Colonic mucosa (tissue), 4 donors: ENCODE results near the gene LIN7A. TPM values are rescaled to one million over a fixed set of nuclear protein-coding genes. Genes with fewer than 3 reads are reported as not detected.
"Not testable (repeated sequence)": the region's sequence is repeated elsewhere in the genome, so short reads cannot be mapped to it uniquely, and the experiment has no call there.

Experiments
- DNase-seq: peaks from one replicate; pipeline ENCODE4 v3.0.0-alpha.2; 2020
- H3K27ac ChIP-seq: fragments of 200-600 bp; one replicate; pipeline ENCODE4 v1.8.0; 2021
- H3K27me3 ChIP-seq: fragments of 200-600 bp; one replicate; pipeline ENCODE4 v1.8.0; 2021
- H3K36me3 ChIP-seq: fragments of 200-600 bp; one replicate; pipeline ENCODE4 v1.8.0; 2021
- H3K4me1 ChIP-seq: fragments of 200-600 bp; one replicate; pipeline ENCODE4 v1.8.0; 2021; ENCODE audit warnings: mild to moderate bottlenecking
- H3K4me3 ChIP-seq: fragments of 200-600 bp; one replicate; pipeline ENCODE4 v1.8.0; 2021
- H3K9ac ChIP-seq, 2 donors: one replicate each; pipeline ENCODE4 v1.7.0; 2013; ENCODE audit warnings: control low read depth in 2 of 2, low read depth in 2 of 2, low read length in 2 of 2
- H3K9me3 ChIP-seq: fragments of 200-600 bp; one replicate; pipeline ENCODE4 v1.8.0; 2021
- CTCF ChIP-seq: fragments of 200-600 bp; IDR thresholded peaks from one replicate; pipeline ENCODE4 v1.8.0; 2022; ENCODE audit warnings: antibody characterized with exemption, mild to moderate bottlenecking
- intact Hi-C: fragments of 100-400 bp; cut with DNase I; formaldehyde crosslinking; loops from one replicate; pipeline ENCODE4 v1.14.1; 2022
- total RNA-seq, 2 donors: library from RNA; stranded (reverse); fragmentation: NEBNext Ultra II Directional in 1 of 2; extraction: Animal tissue kit (Norgen Biotek cat#: 25700) in 1 of 2; gene quantifications; one replicate each; pipeline ENCODE4 v1.2.1, GENCODE V29; 2021
- donor health status: healthy.
- donor health status: DM: no; HTN: no; CAD: no.
- donor health status: DM: no; HTN: no; CAD: no.

Gene LIN7A
- total RNA-seq, 2 donors from 2014 or later, result 0.17 to 1.8 TPM

- no peaks in the 10 kb centered on the region for H3K27me3 ChIP-seq
- H3K9me3 ChIP-seq, result no peaks in the 10 kb centered on the region
- H3K36me3 ChIP-seq, result no peaks in the 10 kb centered on the region
- H3K4me3 ChIP-seq, result no peak overlapping the region
- H3K4me1 ChIP-seq, result no peaks in the 10 kb centered on the region
- no peak overlapping the region for H3K27ac ChIP-seq
- TF ChIP-seq CTCF, result no peak
- intact Hi-C loops, result no loop called here
- no peak overlapping the region for H3K9ac ChIP-seq
- no peak for DNase-seq
Observed at GRCh38 chr12:80892597-80893445, 44.9 kb downstream of the LIN7A start.

DNA sequence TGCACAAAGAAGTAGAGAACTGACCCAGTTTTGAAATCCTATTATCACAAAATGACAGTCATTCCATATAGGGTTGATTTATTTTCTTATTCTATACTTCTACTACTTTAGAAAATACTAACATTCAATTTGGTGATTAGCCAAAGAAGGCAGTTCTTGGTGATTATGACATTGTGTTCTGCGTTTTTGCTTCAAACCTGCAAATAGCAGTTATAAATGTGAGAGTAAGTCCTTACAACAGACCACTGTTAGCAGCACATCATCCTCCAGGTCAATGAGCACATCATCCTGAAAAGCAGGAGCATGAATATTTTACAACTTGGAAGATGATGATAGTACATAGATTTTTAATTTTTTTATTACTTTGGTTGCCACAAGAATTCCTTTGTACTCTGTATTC, 53.1 kb downstream of the LIN7A start:
- Histone ChIP-seq H3K4me3 (no peak overlapping the region), H3K4me1 (no peaks in the 10 kb centered on the region), H3K27ac (no peak overlapping the region), H3K27me3 (no peaks in the 10 kb centered on the region), H3K9me3 (no peaks in the 10 kb centered on the region), H3K9ac (no peak overlapping the region), H3K36me3 (no peaks in the 10 kb centered on the region)
- no peak for DNase-seq
- intact Hi-C loops, result no loop called here
- TF ChIP-seq CTCF, result no peak

DNA sequence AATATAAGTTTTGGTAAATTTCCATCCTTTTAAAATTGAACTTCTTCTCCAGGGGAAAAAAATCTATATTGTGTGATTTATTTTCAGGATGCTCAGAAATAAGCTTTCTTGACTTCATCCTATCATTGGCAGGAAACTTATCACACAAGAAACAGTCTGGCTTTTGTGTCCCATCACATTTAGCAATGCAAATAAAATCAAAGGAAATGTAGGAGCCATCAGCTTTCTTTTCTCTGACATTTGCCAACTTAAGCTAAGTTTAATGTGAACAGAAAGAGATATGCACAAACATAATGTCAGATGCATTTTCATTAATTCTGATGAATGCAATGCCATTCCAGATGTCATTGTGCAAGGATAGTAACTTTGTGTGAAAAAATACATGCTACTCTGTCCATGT, 56.6 kb downstream of the LIN7A start:
- Histone ChIP-seq H3K4me3 (no peak overlapping the region), H3K27ac (no peak overlapping the region), H3K4me1 (no peaks in the 10 kb centered on the region), H3K9ac (no peak overlapping the region), H3K9me3 (no peaks in the 10 kb centered on the region), H3K27me3 (no peaks in the 10 kb centered on the region), H3K36me3 (no peaks in the 10 kb centered on the region)
- no peak for TF ChIP-seq CTCF
- intact Hi-C loops, result no loop called here
- DNase-seq, result no peak

DNA sequence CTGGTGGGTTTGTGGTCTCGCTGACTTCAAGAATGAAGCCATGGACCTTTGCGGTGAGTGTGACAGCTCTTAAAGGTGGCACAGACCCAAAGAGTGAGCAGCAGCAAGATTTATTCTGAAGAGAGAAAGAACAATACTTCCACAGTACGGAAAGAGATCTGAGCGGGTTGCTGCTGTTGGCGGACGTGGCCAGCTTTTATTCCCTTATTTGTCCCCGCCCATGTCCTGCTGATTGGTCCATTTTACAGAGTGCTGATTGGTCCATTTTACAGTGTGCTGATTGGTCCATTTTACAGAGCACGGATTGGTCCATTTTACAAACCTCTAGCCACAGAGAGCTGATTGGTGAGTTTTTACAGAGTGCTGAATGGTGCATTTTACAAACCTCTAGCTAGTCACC, 59.3 kb downstream of the LIN7A start:
- H3K27ac ChIP-seq, H3K9me3 ChIP-seq, H3K4me3 ChIP-seq, intact Hi-C loops, H3K4me1 ChIP-seq, DNase-seq, H3K36me3 ChIP-seq, H3K9ac ChIP-seq, H3K27me3 ChIP-seq: not testable (repeated sequence)

DNA sequence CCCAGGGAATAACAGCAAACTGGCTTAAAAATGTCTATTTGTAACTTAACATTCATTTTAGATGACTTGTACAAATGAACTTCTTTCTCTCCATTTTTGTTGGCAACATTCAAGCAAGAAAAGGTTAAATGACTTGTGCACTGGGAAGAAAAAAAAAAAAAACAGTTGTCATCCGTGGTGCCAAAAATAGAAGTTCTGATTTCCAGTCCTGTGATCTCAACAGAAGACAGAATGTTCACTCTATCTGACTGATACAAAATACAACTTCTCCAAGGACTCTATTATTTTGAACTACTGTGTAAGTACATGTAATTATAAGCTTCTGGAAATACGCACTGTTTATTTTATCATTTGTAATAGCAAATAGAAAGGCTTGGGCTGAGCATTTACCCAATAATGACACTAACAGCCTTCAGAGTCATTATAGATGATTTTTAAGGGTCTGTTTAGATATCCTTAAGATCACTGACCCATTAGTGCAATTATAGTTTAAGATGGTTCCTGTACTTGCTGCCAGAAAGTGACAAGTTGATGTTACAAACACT, 59.9 kb downstream of the LIN7A start:
- intact Hi-C loops, result no loop called here
- H3K36me3 ChIP-seq, result no peaks in the 10 kb centered on the region
- no peak overlapping the region for H3K27ac ChIP-seq
- no peaks in the 10 kb centered on the region for H3K27me3 ChIP-seq
- no peaks in the 10 kb centered on the region for H3K4me1 ChIP-seq
- H3K4me3 ChIP-seq, result no peak overlapping the region
- no peak for TF ChIP-seq CTCF
- DNase-seq, result no peak
- H3K9me3 ChIP-seq, result no peaks in the 10 kb centered on the region
- no peak overlapping the region for H3K9ac ChIP-seq

DNA sequence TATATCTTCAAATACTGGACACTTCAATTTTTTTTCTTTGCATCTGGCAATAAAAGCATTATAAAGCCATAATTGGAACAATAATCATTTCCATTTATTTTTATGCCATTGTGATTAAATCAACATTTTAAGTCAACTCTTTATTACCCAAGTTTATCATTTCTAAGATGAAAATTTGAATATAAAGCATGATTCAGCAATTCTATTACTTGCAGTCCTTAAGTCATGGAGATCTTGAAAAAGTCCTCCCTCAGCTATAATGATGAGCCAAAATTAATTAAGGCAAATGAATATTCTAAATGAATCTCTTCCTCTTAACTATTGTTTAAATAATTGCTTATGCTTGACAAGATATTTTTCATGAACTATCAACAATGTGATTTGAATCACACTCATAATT, 65.7 kb downstream of the LIN7A start:
- Histone ChIP-seq H3K9ac (no peak overlapping the region), H3K9me3 (no peaks in the 10 kb centered on the region), H3K27me3 (no peaks in the 10 kb centered on the region), H3K36me3 (no peaks in the 10 kb centered on the region), H3K4me3 (no peak overlapping the region), H3K4me1 (no peaks in the 10 kb centered on the region), H3K27ac (no peak overlapping the region)
- no peak for TF ChIP-seq CTCF
- intact Hi-C loops, result no loop called here
- no peak for DNase-seq
